ENCODE results near the gene GRPEL1.

GRCh38 chr4:7052313-7052712 is 15.6 kb downstream of the GRPEL1 start:
- no peak for TF ChIP-seq POLR2AphosphoS5 (IDR thresholded peaks at IDR 0.05; ENCODE audit: low read depth, low read length)
- TF ChIP-seq REST (IDR thresholded peaks at IDR 0.05; ENCODE audit: insufficient read depth in 1 of 2, low read depth in 2 of 2, low read length in 2 of 2): no peak
- TF ChIP-seq SIN3A (IDR thresholded peaks at IDR 0.05; ENCODE audit: borderline replicate concordance, insufficient read depth, low read length): no peak
